GM12878 (cell line): Measurements from ENCODE around the gene RPS5. TPM values are rescaled to one million over a fixed set of nuclear protein-coding genes. Genes with fewer than 3 reads are reported as not detected.

ENCODE experiments used
- ATAC-seq: fragments of 200-7000 bp; cut with Tn5 transposase; 3 replicates; pipeline ENCODE4 v1.9.1; 2020; ENCODE audit warnings: mild to moderate bottlenecking, moderate library complexity
- BruUV-seq: library from RNA; stranded (reverse); fragments of 400-500 nt; replicated peaks from 2 replicates; lab custom pipeline; 2021; lab: Mats Ljungman, UMichigan
- CTCF ChIA-PET: fragments of 300-600 bp; sonication (Branson Sonifier 250); formaldehyde crosslinking; extraction: SDS; loops from one replicate; lab custom pipeline; 2021; ENCODE audit warnings: inconsistent platforms; lab: Yijun Ruan, JAX
- POLR2A ChIA-PET: fragments of 350-600 bp; formaldehyde crosslinking; extraction: SDS; loops from one replicate; lab custom pipeline; 2021; ENCODE audit warnings: inconsistent platforms; lab: Charles Lee
- RAD21 ChIA-PET: fragments of 300-600 bp; sonication (Branson Sonifier 250); formaldehyde crosslinking; loops from one replicate; lab custom pipeline; 2023; ENCODE audit warnings: antibody characterized with exemption; ENCODE audit not compliant: unreplicated experiment; lab: Charles Lee
- SMC1A ChIA-PET: fragments of 300-600 bp; sonication (Branson Sonifier 250); formaldehyde crosslinking; loops from one replicate; lab custom pipeline; 2023; ENCODE audit not compliant: unreplicated experiment, uncharacterized antibody; lab: Charles Lee
- DNase-seq: peaks from one replicate; pipeline ENCODE4 v3.0.0-alpha.2; 2011; ENCODE audit warnings: low read depth, low spot score
- FAIRE-seq: peaks from 3 replicates; lab custom pipeline; 2011; peaks lifted over from hg19 to GRCh38; lab: Jason Lieb, UNC
- H2AFZ ChIP-seq: 2 replicates; pipeline ENCODE4 v1.6.0; 2011; ENCODE audit warnings: low read depth, low read length, control low read depth; ENCODE audit not compliant: control insufficient read depth
- H3K27ac ChIP-seq: 2 replicates; pipeline ENCODE4 v1.5.1; 2011; ENCODE audit warnings: control low read depth; ENCODE audit not compliant: control insufficient read depth, insufficient read depth
- H3K27me3 ChIP-seq, 2 experiments: replicated peaks in 1 of 2; 2 replicates each; pipeline versions ENCODE4 v1.6.0 to v1.6.1; 2011; ENCODE audit warnings: low read length in 1 of 2; ENCODE audit not compliant: control insufficient read depth in 2 of 2, insufficient read depth in 2 of 2
- H3K36me3 ChIP-seq, 2 experiments: 2 replicates each; pipeline ENCODE4 v1.5.1; 2011; ENCODE audit warnings: low read length in 1 of 2; ENCODE audit not compliant: control insufficient read depth in 2 of 2, insufficient read depth in 2 of 2
- H3K4me1 ChIP-seq: 2 replicates; pipeline ENCODE4 v1.6.1; 2011; ENCODE audit warnings: mild to moderate bottlenecking, low read length, moderate library complexity, mixed read lengths; ENCODE audit not compliant: control insufficient read depth, insufficient read depth
- H3K4me2 ChIP-seq: 2 replicates; pipeline ENCODE4 v1.6.0; 2011; ENCODE audit warnings: control low read depth; ENCODE audit not compliant: control insufficient read depth, insufficient read depth
- H3K4me3 ChIP-seq: fragments of 200-600 bp; sonication (generic); 2 replicates; pipeline ENCODE4 v1.5.1; 2016
- H3K79me2 ChIP-seq: 2 replicates; pipeline ENCODE4 v1.6.0; 2011; ENCODE audit warnings: low read length; ENCODE audit not compliant: control insufficient read depth, insufficient read depth
- H3K9ac ChIP-seq: 2 replicates; pipeline ENCODE4 v1.8.0; 2011; ENCODE audit warnings: low read length, control low read depth, mixed read lengths; ENCODE audit not compliant: control insufficient read depth, insufficient read depth
- H3K9me3 ChIP-seq: replicated peaks from 3 replicates; pipeline ENCODE4 v1.5.1; 2011; ENCODE audit warnings: mild to moderate bottlenecking, low read length; ENCODE audit not compliant: control insufficient read depth, insufficient read depth
- H4K20me1 ChIP-seq: 2 replicates; pipeline ENCODE4 v1.6.0; 2011; ENCODE audit not compliant: control insufficient read depth, insufficient read depth
- ASH2L ChIP-seq: fragments of 300-600, 200-600 bp; sonication (generic); IDR thresholded peaks from 2 replicates; pipeline ENCODE4 v1.6.1; 2017; ENCODE audit warnings: low read depth, mild to moderate bottlenecking, borderline replicate concordance
- CREB1 ChIP-seq: IDR thresholded peaks from 2 replicates; pipeline ENCODE4 v1.6.1; 2012; ENCODE audit warnings: low read depth, mild to moderate bottlenecking, inconsistent platforms
- FOXM1 ChIP-seq: IDR thresholded peaks from 2 replicates; pipeline ENCODE4 v1.6.1; 2012; ENCODE audit warnings: low read depth, mild to moderate bottlenecking, inconsistent platforms, low read length, moderate library complexity
- NRF1 ChIP-seq: conservative IDR thresholded peaks from 2 replicates; pipeline ENCODE4 v1.6.1; 2011; ENCODE audit warnings: mild to moderate bottlenecking, low read depth, low read length, improper control_type of control experiment
- STAT1 ChIP-seq: fragments of 450-650 bp; conservative IDR thresholded peaks from 2 replicates; pipeline ENCODE4 v1.6.1; 2014; ENCODE audit warnings: antibody characterized with exemption, mild to moderate bottlenecking
- SUPT20H ChIP-seq: IDR thresholded peaks from 2 replicates; pipeline ENCODE4 v1.6.1; 2011; ENCODE audit warnings: low read depth, mild to moderate bottlenecking, low read length, moderate library complexity, borderline replicate concordance; ENCODE audit not compliant: control insufficient read depth
- WRNIP1 ChIP-seq: IDR thresholded peaks from 2 replicates; pipeline ENCODE4 v1.6.1; 2011; ENCODE audit warnings: low read depth, low read length, improper control_type of control experiment, borderline replicate concordance
- WGBS: methylation state at CpG from one replicate; pipeline ENCODE4 v1.1.6; 2016; ENCODE audit warnings: low lambda C conversion rate; ENCODE audit not compliant: insufficient replicate concordance, insufficient coverage; ENCODE audit errors: missing lambda C conversion rate; 5-methylcytosine and 5-hydroxymethylcytosine counted together
- in situ Hi-C: fragments of 300-500 bp; cut with MboI; formaldehyde crosslinking; loops from 9 replicates; pipeline ENCODE4 v1.14.3; 2018; ENCODE audit warnings: mixed read lengths
- intact Hi-C: fragments of 100-400 bp; cut with micrococcal nuclease; formaldehyde crosslinking; loops from one replicate; pipeline ENCODE4 v1.14.2; 2022; ENCODE audit not compliant: unreplicated experiment
- polyA plus RNA-seq, 11 experiments: library from polyadenylated mRNA; depleted of rRNA in 4 of 11; unstranded in 6 of 11; stranded (reverse) in 5 of 11; fragments of >200 nt; fragmentation: Nextera tagmentation in 4 of 11; fragmentation: Illumina TruSeq in 1 of 11; extraction: Ambion mirVana in 4 of 11; extraction: Trizol in 1 of 11; gene quantifications; 1 replicate in 1 of 11; 2 replicates in 10 of 11; pipeline versions ENCODE4 v1.2.1 to v1.2.3, GENCODE V29; 2011 to 2016; ENCODE audit warnings: inconsistent platforms in 2 of 11, missing spikeins in 2 of 11, low read depth in 1 of 11
- total RNA-seq, 4 experiments: library from RNA; depleted of rRNA in 3 of 4; stranded (reverse); fragments of >200 nt in 3 of 4; fragmentation: Illumina TruSeq in 1 of 4; extraction: Trizol in 1 of 4; gene quantifications; 2 replicates each; pipeline versions ENCODE4 v1.2.1 to v1.2.3, GENCODE V29; 2013 to 2021
- TF ChIP-seq, protein P1 (sequence below): fragments of 450-650 bp; formaldehyde crosslinking; IDR thresholded peaks from 2 replicates; pipeline ENCODE4 v1.4.0; 2022; ENCODE audit warnings: mild to moderate bottlenecking, moderate library complexity
- TF ChIP-seq, protein P2 (sequence below): IDR thresholded peaks from 2 replicates; pipeline ENCODE4 v1.6.1; 2012; ENCODE audit warnings: low read depth, low read length, improper control_type of control experiment
- TF ChIP-seq, protein P3 (sequence below): IDR thresholded peaks from 2 replicates; pipeline ENCODE4 v1.6.1; 2012; ENCODE audit warnings: low read depth, low read length, improper control_type of control experiment

Gene RPS5
- total and polyA plus RNA-seq, 10 of the 15 experiments (the other 5 are each of a cell fraction or from before 2014, with no cell fraction given), result 1,284 to 3,652 (median 1,922) TPM

DNA sequence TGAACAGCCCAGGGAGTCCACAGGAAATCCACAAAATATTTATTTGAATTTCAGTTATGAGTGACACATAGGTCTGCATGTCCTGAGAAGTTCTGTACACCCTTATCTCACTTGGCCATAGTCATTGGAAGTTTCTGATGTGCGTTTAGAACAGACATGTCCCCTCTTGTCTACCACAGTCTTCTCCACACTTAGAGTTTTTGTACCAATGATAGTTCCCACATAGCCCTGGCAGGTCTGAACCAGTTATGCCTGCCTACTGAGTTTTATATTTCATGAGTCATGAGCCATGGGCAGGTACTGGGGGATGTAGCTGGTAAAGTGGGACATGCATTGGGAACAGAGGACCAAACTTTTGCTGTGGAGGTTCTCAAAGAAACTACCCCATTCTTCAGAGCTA lies 41.5 kb downstream of the RPS5 start:
- 56% methylated on average over 1 of the region's 1 CpG for WGBS
- in situ Hi-C loops, result no loop called here

More for the DNA sequence above, 41.5 kb downstream of the RPS5 start:
- no peak overlapping the region for H3K9ac ChIP-seq
- H2AFZ ChIP-seq, result no peak overlapping the region
- H3K27me3 ChIP-seq, result no peaks in the 10 kb centered on the region
- DNase-seq (no peak), FAIRE-seq (no peak), ATAC-seq (no peak)
- no TSS peak for BruUV-seq
- H3K36me3 ChIP-seq, result no peaks in the 10 kb centered on the region
- ChIA-PET RAD21 (no interaction called here), SMC1A (no interaction called here), POLR2A (no interaction called here), CTCF (no interaction called here)
- peaks cover 29% of the 10 kb centered on the region for H3K9me3 ChIP-seq
- no peak overlapping the region for H3K27ac ChIP-seq
- H3K4me1 ChIP-seq, result no peaks in the 10 kb centered on the region
- intact Hi-C loops, result no loop called here
- TF ChIP-seq, protein P1, sequence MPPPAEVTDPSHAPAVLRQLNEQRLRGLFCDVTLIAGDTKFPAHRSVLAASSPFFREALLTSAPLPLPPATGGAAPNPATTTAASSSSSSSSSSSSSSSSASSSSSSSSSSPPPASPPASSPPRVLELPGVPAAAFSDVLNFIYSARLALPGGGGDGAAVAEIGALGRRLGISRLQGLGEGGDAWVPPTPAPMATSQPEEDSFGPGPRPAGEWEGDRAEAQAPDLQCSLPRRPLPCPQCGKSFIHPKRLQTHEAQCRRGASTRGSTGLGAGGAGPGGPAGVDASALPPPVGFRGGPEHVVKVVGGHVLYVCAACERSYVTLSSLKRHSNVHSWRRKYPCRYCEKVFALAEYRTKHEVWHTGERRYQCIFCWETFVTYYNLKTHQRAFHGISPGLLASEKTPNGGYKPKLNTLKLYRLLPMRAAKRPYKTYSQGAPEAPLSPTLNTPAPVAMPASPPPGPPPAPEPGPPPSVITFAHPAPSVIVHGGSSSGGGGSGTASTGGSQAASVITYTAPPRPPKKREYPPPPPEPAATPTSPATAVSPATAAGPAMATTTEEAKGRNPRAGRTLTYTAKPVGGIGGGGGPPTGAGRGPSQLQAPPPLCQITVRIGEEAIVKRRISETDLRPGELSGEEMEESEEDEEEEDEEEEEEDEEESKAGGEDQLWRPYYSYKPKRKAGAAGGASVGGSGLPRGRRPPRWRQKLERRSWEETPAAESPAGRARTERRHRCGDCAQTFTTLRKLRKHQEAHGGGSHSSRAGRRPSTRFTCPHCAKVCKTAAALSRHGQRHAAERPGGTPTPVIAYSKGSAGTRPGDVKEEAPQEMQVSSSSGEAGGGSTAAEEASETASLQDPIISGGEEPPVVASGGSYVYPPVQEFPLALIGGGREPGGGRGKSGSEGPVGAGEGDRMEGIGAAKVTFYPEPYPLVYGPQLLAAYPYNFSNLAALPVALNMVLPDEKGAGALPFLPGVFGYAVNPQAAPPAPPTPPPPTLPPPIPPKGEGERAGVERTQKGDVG (CRISPR knock-in tag), result no peak
- TF ChIP-seq NRF1 (no peak), WRNIP1 (no peak), ASH2L (no peak), FOXM1 (no peak), SUPT20H (no peak), STAT1 (no peak), CREB1 (no peak)
- TF ChIP-seq, protein P2, sequence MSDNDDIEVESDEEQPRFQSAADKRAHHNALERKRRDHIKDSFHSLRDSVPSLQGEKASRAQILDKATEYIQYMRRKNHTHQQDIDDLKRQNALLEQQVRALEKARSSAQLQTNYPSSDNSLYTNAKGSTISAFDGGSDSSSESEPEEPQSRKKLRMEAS, result no peak
- TF ChIP-seq, protein P3, sequence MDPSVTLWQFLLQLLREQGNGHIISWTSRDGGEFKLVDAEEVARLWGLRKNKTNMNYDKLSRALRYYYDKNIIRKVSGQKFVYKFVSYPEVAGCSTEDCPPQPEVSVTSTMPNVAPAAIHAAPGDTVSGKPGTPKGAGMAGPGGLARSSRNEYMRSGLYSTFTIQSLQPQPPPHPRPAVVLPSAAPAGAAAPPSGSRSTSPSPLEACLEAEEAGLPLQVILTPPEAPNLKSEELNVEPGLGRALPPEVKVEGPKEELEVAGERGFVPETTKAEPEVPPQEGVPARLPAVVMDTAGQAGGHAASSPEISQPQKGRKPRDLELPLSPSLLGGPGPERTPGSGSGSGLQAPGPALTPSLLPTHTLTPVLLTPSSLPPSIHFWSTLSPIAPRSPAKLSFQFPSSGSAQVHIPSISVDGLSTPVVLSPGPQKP, result no peak
- no peaks in the 10 kb centered on the region for H4K20me1 ChIP-seq
- H3K79me2 ChIP-seq, result no peaks in the 10 kb centered on the region
- H3K4me3 ChIP-seq, result no peak overlapping the region
- H3K4me2 ChIP-seq, result no peak overlapping the region
